Measurements from ENCODE around the gene NRXN3.

- TF ChIP-seq GATA3 (IDR thresholded peaks at IDR 0.05; ENCODE audit: low read depth, low read length) (no peak), GATA2 (IDR thresholded peaks at IDR 0.05; ENCODE audit: low read depth, low read length) (no peak)
Measured at GRCh38 chr14:79321070-79321469, 1150.9 kb downstream of the NRXN3 start.

Data from SH-SY5Y (cell line).